Measurements from ENCODE around the gene SLX4IP. TPM values are rescaled to one million over a fixed set of nuclear protein-coding genes. Genes with fewer than 3 reads are reported as not detected.

The SLX4IP gene
- total and polyA plus RNA-seq, 2 of the 13 experiments (the other 11 are each of a cell fraction or from before 2014, with no cell fraction given): 3.6 to 7.3 TPM

DNA sequence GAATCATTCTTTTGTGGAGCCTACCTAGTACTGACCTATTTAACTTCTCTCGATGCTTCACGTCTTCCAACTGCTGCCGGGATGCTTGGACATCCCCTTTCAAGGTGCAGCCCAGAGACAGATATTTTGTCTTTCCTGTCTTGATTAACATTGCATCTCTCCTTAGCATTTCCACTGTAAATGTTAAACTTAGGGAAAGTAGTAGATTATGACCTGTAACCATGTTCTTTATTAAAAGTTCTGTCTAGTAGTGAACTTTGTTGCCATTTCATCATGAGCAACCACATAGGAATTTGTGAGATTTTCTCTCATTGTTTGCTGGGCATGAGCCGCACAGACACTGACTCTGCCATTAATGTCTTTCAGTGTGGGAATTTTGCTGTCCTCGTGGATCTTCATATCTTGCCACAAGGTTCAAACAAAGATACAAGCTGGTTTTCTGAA, 120.8 kb downstream of the SLX4IP start (continued):
- TF ChIP-seq ZNF205 (CRISPR knock-in tag; IDR thresholded peaks at IDR 0.05) (peak; percentile 42; the same call in 1 of the 2 replicates), ZNF343 (CRISPR knock-in tag; IDR thresholded peaks at IDR 0.05) (no peak), FOXO1 (CRISPR knock-in tag; IDR thresholded peaks at IDR 0.05) (peak; percentile 38; the same call in 1 of the 2 replicates), ZNF546 (CRISPR knock-in tag; conservative IDR thresholded peaks at IDR 0.05) (no peak), ELF3 (CRISPR knock-in tag; IDR thresholded peaks at IDR 0.05) (peak; percentile 61; the same call in 1 of the 2 replicates), ZNF619 (CRISPR knock-in tag; IDR thresholded peaks at IDR 0.05) (no peak), ZNF432 (CRISPR knock-in tag; IDR thresholded peaks at IDR 0.05; ENCODE audit: borderline replicate concordance) (no peak), ZKSCAN8 (CRISPR knock-in tag; IDR thresholded peaks at IDR 0.05; ENCODE audit: borderline replicate concordance) (peak; percentile 25; the same call in 1 of the 2 replicates), ZSCAN31 (CRISPR knock-in tag; IDR thresholded peaks at IDR 0.05; ENCODE audit: low read depth) (no peak), ZNF614 (CRISPR knock-in tag; IDR thresholded peaks at IDR 0.05; ENCODE audit: borderline replicate concordance) (peak; percentile 69; the same call in 1 of the 2 replicates), JUND (CRISPR knock-in tag; IDR thresholded peaks at IDR 0.05) (0 out of 2 replicates have a peak, but pooled peaks have one; percentile 72), SSRP1 (CRISPR knock-in tag; IDR thresholded peaks at IDR 0.05) (no peak), FOXA1 (IDR thresholded peaks at IDR 0.05) (no peak), FOXA1 (CRISPR knock-in tag; IDR thresholded peaks at IDR 0.05) (peak; percentile 20; the same call in 1 of the 2 replicates), SALL1 (CRISPR knock-in tag; IDR thresholded peaks at IDR 0.05) (peak; percentile 20; the same call in 1 of the 2 replicates), NFE2L2 (IDR thresholded peaks at IDR 0.05; ENCODE audit: low read length) (no peak), ZNF225 (CRISPR knock-in tag; IDR thresholded peaks at IDR 0.05) (no peak), MIER3 (CRISPR knock-in tag; IDR thresholded peaks at IDR 0.05; ENCODE audit: borderline replicate concordance) (peak; percentile 45; the same call in 1 of the 2 replicates), SAP130 (CRISPR knock-in tag; IDR thresholded peaks at IDR 0.05; ENCODE audit: low read depth) (peak; percentile 67), MAFF (IDR thresholded peaks at IDR 0.05; ENCODE audit: low read depth, low read length) (peak; percentile 66), ARID5B (CRISPR knock-in tag; IDR thresholded peaks at IDR 0.05) (peak; percentile 90), ZNF441 (CRISPR knock-in tag; IDR thresholded peaks at IDR 0.05; ENCODE audit: borderline replicate concordance) (peak; percentile 65; the same call in 1 of the 2 replicates), ATF3 (CRISPR knock-in tag; IDR thresholded peaks at IDR 0.05) (peak; percentile 78; the same call in 1 of the 2 replicates), NR2F6 (IDR thresholded peaks at IDR 0.05) (no peak; the same call in 1 of the 2 replicates), NR2F6 (CRISPR knock-in tag; IDR thresholded peaks at IDR 0.05) (0 out of 2 replicates have a peak, but pooled peaks have one; percentile 34), RBM39 (IDR thresholded peaks at IDR 0.05; ENCODE audit: low read depth, low read length, poor library complexity, severe bottlenecking) (no peak), ZFP36 (IDR thresholded peaks at IDR 0.05; ENCODE audit: borderline replicate concordance, low read depth, low read length, partially characterized antibody) (no peak)
- TF ChIP-seq, protein P1, sequence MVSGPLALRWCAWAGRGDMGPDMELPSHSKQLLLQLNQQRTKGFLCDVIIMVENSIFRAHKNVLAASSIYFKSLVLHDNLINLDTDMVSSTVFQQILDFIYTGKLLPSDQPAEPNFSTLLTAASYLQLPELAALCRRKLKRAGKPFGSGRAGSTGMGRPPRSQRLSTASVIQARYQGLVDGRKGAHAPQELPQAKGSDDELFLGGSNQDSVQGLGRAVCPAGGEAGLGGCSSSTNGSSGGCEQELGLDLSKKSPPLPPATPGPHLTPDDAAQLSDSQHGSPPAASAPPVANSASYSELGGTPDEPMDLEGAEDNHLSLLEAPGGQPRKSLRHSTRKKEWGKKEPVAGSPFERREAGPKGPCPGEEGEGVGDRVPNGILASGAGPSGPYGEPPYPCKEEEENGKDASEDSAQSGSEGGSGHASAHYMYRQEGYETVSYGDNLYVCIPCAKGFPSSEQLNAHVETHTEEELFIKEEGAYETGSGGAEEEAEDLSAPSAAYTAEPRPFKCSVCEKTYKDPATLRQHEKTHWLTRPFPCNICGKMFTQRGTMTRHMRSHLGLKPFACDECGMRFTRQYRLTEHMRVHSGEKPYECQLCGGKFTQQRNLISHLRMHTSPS (CRISPR knock-in tag; IDR thresholded peaks at IDR 0.05; ENCODE audit: low read depth): peak; percentile 24; the same call in 1 of the 2 replicates
